ENCODE results near the gene HTR3A.
A peak's percentile ranks its signal among the peaks of the same experiment; 100 is the strongest.

HTR3A gene

GRCh38 chr11:113980785-113981184 lies 5.9 kb downstream of the HTR3A start:
- DNase-seq, result no peak

GRCh38 chr11:113982306-113982705 lies 7.4 kb downstream of the HTR3A start:
- DNase-seq, result no peak

- DNase-seq, result no peak
Observed at GRCh38 chr11:113984781-113985180, 9.9 kb downstream of the HTR3A start.

GRCh38 chr11:113985906-113986305 lies 11.0 kb downstream of the HTR3A start:
- no peak for DNase-seq

GRCh38 chr11:113986351-113987140 lies 11.6 kb downstream of the HTR3A start:
- no peak for DNase-seq

- DNase-seq, result no peak
Observed at GRCh38 chr11:113989381-113989780, 14.5 kb downstream of the HTR3A start.

- DNase-seq, result no peak
Observed at GRCh38 chr11:113989916-113990315, 15.0 kb downstream of the HTR3A start.

- DNase-seq, result no peak
Observed at GRCh38 chr11:113991170-113991569, 16.3 kb downstream of the HTR3A start.

- DNase-seq, result peak; percentile 71
Observed at GRCh38 chr11:113991718-113992458, 17.0 kb downstream of the HTR3A start.

GRCh38 chr11:113992459-113993110 lies 17.7 kb downstream of the HTR3A start:
- peak; percentile 80 for DNase-seq

GRCh38 chr11:113994077-113994954 lies 19.4 kb downstream of the HTR3A start:
- DNase-seq, result peak; percentile 24

- no peak for DNase-seq
Observed at GRCh38 chr11:113997473-113997872, 22.6 kb downstream of the HTR3A start.

GRCh38 chr11:113998574-113998973 lies 23.7 kb downstream of the HTR3A start:
- no peak for DNase-seq

GRCh38 chr11:114000526-114000925 lies 25.6 kb downstream of the HTR3A start:
- no peak for DNase-seq

- DNase-seq, result no peak
Observed at GRCh38 chr11:114001416-114001815, 26.5 kb downstream of the HTR3A start.

GRCh38 chr11:114008331-114008730 lies 33.4 kb downstream of the HTR3A start:
- DNase-seq, result no peak

- DNase-seq, result no peak
Observed at GRCh38 chr11:114010931-114011330, 36.0 kb downstream of the HTR3A start.

GRCh38 chr11:114011443-114011842 lies 36.5 kb downstream of the HTR3A start:
- no peak for DNase-seq

GRCh38 chr11:114015117-114015516 lies 40.2 kb downstream of the HTR3A start:
- DNase-seq, result no peak

- DNase-seq, result no peak
Observed at GRCh38 chr11:114016986-114017385, 42.1 kb downstream of the HTR3A start.

GRCh38 chr11:114017723-114018122 lies 42.8 kb downstream of the HTR3A start:
- DNase-seq, result no peak

- DNase-seq, result no peak
Observed at GRCh38 chr11:114019046-114019445, 44.1 kb downstream of the HTR3A start.

GRCh38 chr11:114019574-114019973 lies 44.7 kb downstream of the HTR3A start:
- no peak for DNase-seq
